ENCODE measurements around the gene REC114.
"Not testable (repeated sequence)": the region's sequence is repeated elsewhere in the genome, so short reads cannot be mapped to it uniquely, and the experiment has no call there.

The REC114 gene

GRCh38 chr15:73442968-73443367 is at the start of gene REC114:
REC114 (plus strand) TSS chr15:73443164; CDS start chr15:73443186, 22 bp downstream.
- DNase-seq (ENCODE audit: low read depth in 1 of 2, low spot score in 1 of 2): no peak

- DNase-seq (ENCODE audit: low read depth in 1 of 2, low spot score in 1 of 2): no peak
Observed at GRCh38 chr15:73393336-73393735, 49.6 kb upstream of the REC114 start.

- DNase-seq (ENCODE audit: low read depth in 1 of 2, low spot score in 1 of 2): no peak
Observed at GRCh38 chr15:73394782-73395181, 48.2 kb upstream of the REC114 start.

- DNase-seq (ENCODE audit: low read depth in 1 of 2, low spot score in 1 of 2): no peak
Observed at GRCh38 chr15:73395671-73396070, 47.3 kb upstream of the REC114 start.

GRCh38 chr15:73397461-73397860 is 45.5 kb upstream of the REC114 start:
- DNase-seq (ENCODE audit: low read depth in 1 of 2, low spot score in 1 of 2): no peak

DNA sequence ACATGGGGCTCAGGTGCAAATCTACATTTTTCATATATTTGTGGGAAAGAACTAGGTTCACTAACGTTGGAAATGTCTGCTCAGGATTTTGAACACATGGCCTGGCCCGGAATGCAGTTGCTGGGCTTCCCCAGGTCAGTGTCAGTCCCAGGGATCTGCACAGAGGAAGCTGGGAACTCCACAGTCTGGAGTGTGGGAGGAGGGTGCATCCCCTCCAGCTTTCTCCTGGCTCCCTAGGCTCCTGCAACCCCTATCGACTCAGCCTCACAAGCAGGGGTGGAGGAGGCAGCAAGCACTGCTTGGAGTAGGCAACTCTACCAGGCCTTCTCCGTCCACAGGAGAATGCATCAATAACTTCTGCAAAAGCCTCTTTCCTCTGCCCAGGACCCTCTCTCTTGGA is 44.1 kb upstream of the REC114 start:
- no peak for DNase-seq (ENCODE audit: low read depth in 1 of 2, low spot score in 1 of 2)

- not testable (repeated sequence) for DNase-seq (ENCODE audit: low read depth in 1 of 2, low spot score in 1 of 2)
Observed at GRCh38 chr15:73400222-73400621, 42.7 kb upstream of the REC114 start.

- DNase-seq (ENCODE audit: low read depth in 1 of 2, low spot score in 1 of 2): no peak
Observed at GRCh38 chr15:73403171-73403570, 39.8 kb upstream of the REC114 start.

- no peak for DNase-seq (ENCODE audit: low read depth in 1 of 2, low spot score in 1 of 2)
Observed at GRCh38 chr15:73414876-73415275, 28.1 kb upstream of the REC114 start.

- no peak for DNase-seq (ENCODE audit: low read depth in 1 of 2, low spot score in 1 of 2)
Observed at GRCh38 chr15:73424506-73424905, 18.5 kb upstream of the REC114 start.

DNA sequence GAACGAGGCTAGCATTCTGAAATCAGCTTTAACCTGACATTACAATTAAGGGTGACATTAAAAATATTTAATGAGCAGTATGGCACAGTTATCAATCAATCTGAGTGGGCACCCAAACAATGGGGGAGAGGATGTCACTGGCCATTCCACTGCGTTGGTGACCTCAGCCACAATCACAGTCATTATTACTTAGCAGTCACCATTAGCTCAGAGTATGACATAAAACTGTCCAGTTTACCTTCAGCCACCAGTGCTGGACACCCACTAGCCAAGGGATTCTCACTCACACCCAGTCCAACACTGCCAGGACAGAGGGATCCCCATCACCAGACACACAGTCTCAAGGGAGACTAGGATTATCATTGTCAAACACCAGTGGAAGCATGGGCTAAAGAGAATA is 17.5 kb upstream of the REC114 start:
- DNase-seq (ENCODE audit: low read depth in 1 of 2, low spot score in 1 of 2): no peak

GRCh38 chr15:73426323-73426994 is 16.5 kb upstream of the REC114 start:
- no peak for DNase-seq (ENCODE audit: low read depth in 1 of 2, low spot score in 1 of 2)

- not testable (repeated sequence) for DNase-seq (ENCODE audit: low read depth in 1 of 2, low spot score in 1 of 2)
Observed at GRCh38 chr15:73431329-73431728, 11.6 kb upstream of the REC114 start.

GRCh38 chr15:73433873-73434272 is 9.1 kb upstream of the REC114 start:
- no peak for DNase-seq (ENCODE audit: low read depth in 1 of 2, low spot score in 1 of 2)

DNA sequence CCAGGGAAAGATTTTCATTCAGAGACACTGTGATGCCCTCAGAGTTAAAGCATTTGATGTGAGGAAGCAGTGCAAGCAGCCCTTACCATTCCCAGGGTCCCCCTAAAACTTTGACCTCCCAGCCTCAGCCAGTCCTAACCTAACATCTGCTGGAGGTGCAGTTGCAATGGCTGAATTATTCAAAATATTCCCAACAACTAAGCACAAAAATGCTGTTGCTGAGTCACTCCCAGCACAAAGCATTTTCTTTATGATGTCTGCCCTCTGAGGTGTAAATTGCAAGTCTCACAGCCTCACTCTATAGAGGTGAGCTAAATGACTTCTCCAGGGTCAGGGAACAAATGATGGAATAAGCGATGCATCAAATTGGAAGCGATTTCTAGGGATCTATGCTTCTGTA is 6.4 kb upstream of the REC114 start:
- DNase-seq (ENCODE audit: low read depth in 1 of 2, low spot score in 1 of 2): no peak

- no peak for DNase-seq (ENCODE audit: low read depth in 1 of 2, low spot score in 1 of 2)
Observed at GRCh38 chr15:73437543-73438109, 5.3 kb upstream of the REC114 start.

- no peak for DNase-seq (ENCODE audit: low read depth in 1 of 2, low spot score in 1 of 2)
Observed at GRCh38 chr15:73438651-73439050, 4.3 kb upstream of the REC114 start.

DNA sequence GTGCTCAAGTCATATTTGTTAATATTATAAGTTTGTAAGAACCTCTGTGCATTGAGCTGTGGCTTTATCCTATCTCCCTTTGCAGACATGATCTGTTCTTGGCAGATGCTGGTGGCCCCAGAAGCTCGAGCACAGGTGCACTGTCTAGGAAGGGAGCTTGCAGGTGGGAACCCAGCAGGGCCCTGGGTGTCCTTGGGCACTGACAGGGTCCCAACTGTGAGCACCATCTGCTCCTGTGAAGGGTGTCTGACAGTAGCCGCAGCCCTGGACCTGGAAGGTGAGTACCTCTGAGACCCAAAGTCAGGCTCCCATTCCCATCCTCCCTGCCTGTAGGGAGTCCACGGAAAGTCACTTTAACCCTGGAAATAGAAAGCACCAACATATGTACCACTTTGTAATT is 2.4 kb upstream of the REC114 start:
- no peak for DNase-seq (ENCODE audit: low read depth in 1 of 2, low spot score in 1 of 2)

DNA sequence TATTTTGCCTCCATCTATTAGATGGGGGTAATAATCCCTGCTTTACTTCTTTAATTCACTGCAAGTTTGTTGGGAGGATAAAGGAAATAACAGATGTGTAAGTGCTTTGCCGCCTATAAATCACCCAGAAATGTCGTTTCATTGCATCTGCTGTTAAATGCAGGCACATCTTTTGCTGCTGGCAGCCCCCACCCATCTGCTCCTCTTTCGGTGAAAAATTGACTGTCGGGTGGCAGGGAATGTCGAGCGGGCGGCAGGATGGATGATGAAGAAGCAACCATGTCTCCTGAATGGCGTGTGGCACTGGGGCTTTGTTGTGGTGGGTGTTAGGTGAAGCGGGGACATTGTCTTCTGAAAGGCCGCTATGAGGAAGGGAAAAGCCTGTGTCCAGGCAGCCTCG is 543 bp upstream of the REC114 start:
- DNase-seq (ENCODE audit: low read depth in 1 of 2, low spot score in 1 of 2): no peak

- DNase-seq (ENCODE audit: low read depth in 1 of 2, low spot score in 1 of 2): not testable (repeated sequence)
Observed at GRCh38 chr15:73447471-73447870, 4.5 kb downstream of the REC114 start.

DNA sequence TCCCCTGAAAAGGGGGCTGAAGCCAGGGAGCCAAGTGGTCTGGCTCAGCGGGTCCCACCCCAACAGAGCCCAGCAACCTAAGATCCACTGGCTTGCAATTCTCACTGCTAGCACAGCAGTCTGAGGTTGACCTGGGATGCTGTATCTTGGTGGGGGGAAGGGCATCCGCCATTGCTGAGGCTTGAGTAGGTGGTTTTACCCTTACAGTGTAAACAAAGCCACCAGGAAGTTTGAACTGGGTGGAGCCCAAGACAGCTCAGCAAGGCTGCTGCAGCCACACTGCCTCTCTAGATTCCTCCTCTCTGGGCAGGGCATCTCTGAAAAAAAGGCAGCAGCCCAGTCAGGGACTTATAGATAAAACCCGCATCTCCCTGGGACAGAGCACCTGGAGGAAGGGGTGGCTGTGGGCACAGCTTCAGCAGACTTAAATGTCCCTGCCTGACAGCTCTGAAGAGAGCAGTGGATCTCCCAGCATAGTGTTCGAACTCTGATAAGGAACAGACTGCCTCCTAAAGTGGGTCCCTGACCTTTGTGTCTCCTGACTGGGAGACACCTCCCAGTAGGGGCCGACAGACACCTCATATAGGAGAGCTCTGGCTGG is 5.3 kb downstream of the REC114 start:
- not testable (repeated sequence) for DNase-seq (ENCODE audit: low read depth in 1 of 2, low spot score in 1 of 2)

- DNase-seq (ENCODE audit: low read depth in 1 of 2, low spot score in 1 of 2): not testable (repeated sequence)
Observed at GRCh38 chr15:73449980-73450379, 7.0 kb downstream of the REC114 start.

DNA sequence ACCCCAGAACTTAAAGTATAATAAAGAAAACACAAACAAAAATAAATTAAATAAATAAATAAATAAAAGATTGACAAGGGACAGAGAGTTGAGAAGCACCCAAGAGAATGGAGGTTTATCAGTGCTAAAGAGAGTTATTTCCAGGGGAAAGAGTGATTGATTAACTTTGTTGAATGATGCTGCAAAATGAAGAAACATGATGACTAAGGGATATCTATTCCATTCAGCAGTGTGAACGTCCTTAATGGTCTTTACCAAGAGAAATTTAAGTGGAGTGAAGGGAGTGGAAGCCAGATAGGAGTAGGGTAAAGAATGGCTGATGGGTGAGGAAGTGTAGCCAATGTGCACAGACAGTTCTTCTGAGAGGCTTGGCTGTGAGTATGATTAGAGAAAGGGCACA is 11.1 kb downstream of the REC114 start:
- no peak for DNase-seq (ENCODE audit: low read depth in 1 of 2, low spot score in 1 of 2)
